BLaER1 (cell line): ENCODE results near the gene GALNT10.

Experiments
- H3K27ac ChIP-seq: shearing (Covaris generic); formaldehyde crosslinking; 2 replicates; pipeline ENCODE4 v1.8.1; 2022
- H3K27me3 ChIP-seq: shearing (Covaris generic); formaldehyde crosslinking; 2 replicates; pipeline ENCODE4 v1.8.1; 2022
- H3K36me3 ChIP-seq: shearing (Covaris generic); formaldehyde crosslinking; 2 replicates; pipeline ENCODE4 v1.8.1; 2022
- H3K4me1 ChIP-seq: shearing (Covaris generic); formaldehyde crosslinking; 2 replicates; pipeline ENCODE4 v1.8.1; 2022
- H3K4me2 ChIP-seq: shearing (Covaris generic); formaldehyde crosslinking; 2 replicates; pipeline ENCODE4 v1.8.1; 2022
- H3K4me3 ChIP-seq: shearing (Covaris generic); formaldehyde crosslinking; 2 replicates; pipeline ENCODE4 v1.8.1; 2022
- H3K9ac ChIP-seq: shearing (Covaris generic); formaldehyde crosslinking; 2 replicates; pipeline ENCODE4 v1.8.1; 2022
- H3K9me3 ChIP-seq: shearing (Covaris generic); formaldehyde crosslinking; 2 replicates; pipeline ENCODE4 v1.8.1; 2022
- H4K20me1 ChIP-seq: shearing (Covaris generic); formaldehyde crosslinking; 2 replicates; pipeline ENCODE4 v1.8.1; 2022
- Cebpa-rat ChIP-seq: shearing (Covaris generic); IDR thresholded peaks from 2 replicates; pipeline ENCODE4 v1.8.1; 2022

The GALNT10 gene

DNA sequence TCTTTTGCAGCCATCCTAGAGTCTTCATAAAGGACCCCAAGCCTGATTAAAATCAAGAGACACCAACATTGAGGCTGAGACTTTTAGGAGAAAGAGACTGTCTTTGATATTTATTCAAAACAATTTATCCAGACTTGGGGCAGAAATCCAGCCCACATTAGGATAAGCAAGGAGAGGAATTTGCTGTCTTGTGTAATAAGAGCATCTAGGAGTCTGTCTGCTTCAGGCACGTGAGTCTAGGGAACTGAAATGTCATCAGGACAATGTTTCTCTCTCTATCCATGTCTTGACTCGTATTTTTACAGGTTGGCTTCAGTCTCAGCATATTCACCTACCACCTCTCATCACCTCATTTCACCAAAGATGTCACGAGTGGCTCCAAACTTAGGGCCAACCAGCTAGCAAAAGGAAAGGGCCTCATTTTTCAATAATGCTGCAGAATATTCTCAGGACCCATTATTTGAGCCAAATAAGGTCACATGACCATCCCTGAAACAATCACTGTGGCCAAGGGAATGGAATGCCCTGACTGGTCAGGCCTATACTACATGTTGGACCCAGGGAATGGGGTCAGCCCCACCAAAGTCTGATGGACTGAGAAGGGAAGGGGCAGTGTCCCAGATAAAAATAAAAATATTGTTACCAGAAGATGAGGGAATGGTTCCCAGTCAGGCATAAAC is 184.9 kb downstream of the GALNT10 start:
- Histone ChIP-seq H3K27ac (no peak overlapping the region), H3K4me1 (peaks cover 9% of the 10 kb centered on the region; the same call in 1 of the 2 replicates), H3K36me3 (peaks cover 18% of the 10 kb centered on the region; the same call in 1 of the 2 replicates), H3K9ac (no peak overlapping the region), H3K27me3 (no peaks in the 10 kb centered on the region), H3K4me3 (no peak overlapping the region), H3K4me2 (no peak overlapping the region), H4K20me1 (no peaks in the 10 kb centered on the region), H3K9me3 (no peaks in the 10 kb centered on the region)
- no peak for TF ChIP-seq Cebpa-rat

DNA sequence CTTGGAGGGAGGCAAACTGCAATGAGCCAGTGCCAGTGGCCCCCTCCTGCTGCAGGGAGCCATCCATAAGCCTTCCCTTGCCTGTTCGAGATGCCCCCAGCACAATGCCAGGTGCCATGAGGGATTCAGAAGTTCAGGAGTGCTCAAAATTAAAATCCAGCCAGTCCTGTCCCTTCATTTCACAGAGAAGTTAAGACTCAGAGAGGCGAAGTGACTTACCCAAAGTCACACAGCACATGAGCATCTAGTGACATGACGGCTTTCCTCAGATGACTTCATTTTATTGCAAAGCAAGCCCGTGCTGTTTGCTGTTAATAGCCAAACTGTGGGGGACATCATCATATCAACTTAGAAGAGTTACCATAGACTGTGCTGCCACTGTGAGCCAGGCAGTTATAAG is 185.9 kb downstream of the GALNT10 start:
- peaks cover 18% of the 10 kb centered on the region; the same call in 1 of the 2 replicates for H3K36me3 ChIP-seq
- no peaks in the 10 kb centered on the region for H3K9me3 ChIP-seq
- H3K4me1 ChIP-seq, result peaks cover 9% of the 10 kb centered on the region; the same call in 1 of the 2 replicates
- H3K27me3 ChIP-seq, result no peaks in the 10 kb centered on the region
- H3K4me2 ChIP-seq, result no peak overlapping the region
- H3K9ac ChIP-seq, result no peak overlapping the region
- H4K20me1 ChIP-seq, result no peaks in the 10 kb centered on the region
- TF ChIP-seq Cebpa-rat, result no peak
- no peak overlapping the region for H3K4me3 ChIP-seq
- H3K27ac ChIP-seq, result no peak overlapping the region

DNA sequence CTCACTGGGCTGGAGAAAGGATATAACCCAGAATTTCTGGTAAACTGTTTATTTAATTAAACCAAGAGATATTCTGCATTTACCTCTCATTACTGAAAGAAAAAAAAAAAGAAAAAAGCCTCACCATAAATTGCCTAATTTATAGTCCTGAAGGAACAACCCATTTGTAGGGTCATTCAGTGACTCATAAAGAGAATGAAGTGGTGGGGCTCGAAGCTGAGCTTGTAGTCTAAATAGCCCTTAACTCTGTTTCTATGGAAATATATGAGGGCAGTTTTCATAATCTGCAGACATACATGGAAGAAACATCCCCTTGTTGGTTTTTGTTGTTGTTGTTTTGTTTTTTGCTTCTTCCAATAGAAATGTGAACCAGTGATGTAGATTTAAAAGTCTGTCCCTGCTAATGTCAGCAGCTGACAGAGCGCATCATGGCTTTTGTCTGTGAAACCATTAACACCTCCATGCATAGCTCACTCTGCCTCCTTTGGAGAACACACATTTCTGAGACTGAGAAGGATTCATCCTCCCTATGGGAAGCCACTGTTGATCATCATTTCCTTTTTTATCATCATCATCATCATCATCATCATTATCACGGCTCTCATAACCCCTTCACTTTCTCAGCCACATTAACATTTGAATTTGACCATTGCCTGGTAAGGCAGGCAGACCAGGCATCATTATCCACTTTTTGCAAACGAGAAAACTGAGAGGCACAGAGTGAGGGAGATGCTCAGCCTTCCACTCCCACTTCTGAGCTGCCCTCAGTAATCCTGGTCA is 187.4 kb downstream of the GALNT10 start:
- Histone ChIP-seq H3K27ac (no peak overlapping the region), H3K4me2 (no peak overlapping the region), H3K36me3 (peaks cover 25% of the 10 kb centered on the region; the same call in 1 of the 2 replicates), H4K20me1 (no peaks in the 10 kb centered on the region), H3K9me3 (no peaks in the 10 kb centered on the region), H3K27me3 (no peaks in the 10 kb centered on the region), H3K4me1 (peaks cover 9% of the 10 kb centered on the region; the same call in 1 of the 2 replicates), H3K4me3 (no peak overlapping the region), H3K9ac (no peak overlapping the region)
- no peak for TF ChIP-seq Cebpa-rat

DNA sequence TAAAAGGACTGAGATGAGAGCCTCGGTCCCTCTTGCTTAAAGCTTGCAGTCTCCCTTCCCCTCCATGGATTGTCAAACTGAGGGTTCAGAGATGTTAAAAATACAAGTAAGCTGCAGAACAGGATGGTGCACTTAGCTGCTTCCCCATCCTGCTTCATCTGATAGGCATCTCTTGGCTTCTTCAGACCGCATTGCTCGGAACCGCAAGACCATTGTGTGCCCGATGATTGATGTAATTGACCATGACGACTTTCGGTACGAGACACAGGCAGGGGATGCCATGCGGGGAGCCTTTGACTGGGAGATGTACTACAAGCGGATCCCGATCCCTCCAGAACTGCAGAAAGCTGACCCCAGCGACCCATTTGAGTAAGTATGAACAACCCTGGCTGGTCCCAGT is 189.7 kb downstream of the GALNT10 start:
- H3K27ac ChIP-seq, result no peak overlapping the region
- no peak for TF ChIP-seq Cebpa-rat
- no peak overlapping the region for H3K4me3 ChIP-seq
- H3K4me2 ChIP-seq, result peak overlapping the region; percentile 19
- H3K27me3 ChIP-seq, result no peaks in the 10 kb centered on the region
- peaks cover 32% of the 10 kb centered on the region for H3K36me3 ChIP-seq
- H3K4me1 ChIP-seq, result peaks cover 20% of the 10 kb centered on the region
- no peak overlapping the region for H3K9ac ChIP-seq
- peaks cover 11% of the 10 kb centered on the region for H3K9me3 ChIP-seq
- H4K20me1 ChIP-seq, result no peaks in the 10 kb centered on the region

DNA sequence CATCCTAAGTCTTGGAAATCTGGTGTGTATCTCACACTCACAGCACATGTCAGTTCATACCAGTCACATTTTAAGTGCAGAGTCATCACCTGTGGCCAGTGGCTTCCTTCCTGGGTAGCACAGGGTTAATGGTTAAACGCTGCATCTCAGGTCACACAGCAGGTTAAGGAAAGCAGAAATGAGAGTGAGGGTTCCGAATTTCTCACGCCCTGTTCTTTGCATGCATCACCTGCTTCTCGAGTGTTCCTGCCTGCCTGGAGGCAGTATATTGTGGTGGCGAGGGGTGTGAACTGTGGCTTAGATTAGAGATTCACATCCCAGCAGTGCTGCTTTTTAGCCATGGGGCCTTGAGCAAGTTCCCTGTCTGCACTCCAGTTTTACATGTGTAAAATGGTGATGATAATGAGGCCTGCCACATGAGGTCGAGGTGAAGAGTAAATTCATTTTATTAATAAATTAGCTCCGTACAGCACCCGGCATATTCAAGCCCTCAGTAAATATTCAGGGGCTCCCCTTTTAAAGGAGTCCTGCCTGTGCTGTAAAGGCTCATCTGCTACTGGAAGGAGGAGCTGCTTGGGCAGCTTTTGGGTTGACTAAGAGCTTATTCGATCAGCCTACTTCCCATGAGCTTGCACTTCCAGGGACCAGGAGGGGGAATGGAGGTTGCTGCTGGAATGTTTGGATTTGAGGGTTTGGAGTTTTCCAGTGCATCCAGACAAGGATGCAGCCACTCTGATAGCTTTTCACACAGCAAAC is 194.1 kb downstream of the GALNT10 start:
- H4K20me1 ChIP-seq, result no peaks in the 10 kb centered on the region
- H3K9me3 ChIP-seq, result peaks cover 11% of the 10 kb centered on the region
- H3K36me3 ChIP-seq, result peaks cover 13% of the 10 kb centered on the region
- TF ChIP-seq Cebpa-rat, result no peak
- H3K27ac ChIP-seq, result no peak overlapping the region
- H3K9ac ChIP-seq, result no peak overlapping the region
- H3K27me3 ChIP-seq, result no peaks in the 10 kb centered on the region
- peak overlapping the region; percentile 57 for H3K4me2 ChIP-seq
- peaks cover 21% of the 10 kb centered on the region for H3K4me1 ChIP-seq
- H3K4me3 ChIP-seq, result no peak overlapping the region

DNA sequence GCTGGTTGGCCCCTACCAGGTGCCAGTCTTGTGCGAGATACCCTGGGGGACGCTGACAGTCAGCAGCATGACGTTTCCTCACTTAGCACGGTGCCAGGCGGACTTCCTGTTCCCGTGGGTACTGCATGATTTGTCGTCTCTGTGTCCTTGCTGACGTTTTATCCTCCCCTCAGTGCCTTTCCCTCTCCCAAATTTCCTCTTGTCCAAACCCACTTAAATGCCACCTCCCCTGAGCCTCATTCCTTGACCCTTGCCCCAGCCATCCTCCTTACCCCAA is 194.6 kb downstream of the GALNT10 start:
- Histone ChIP-seq H3K9me3 (peaks cover 11% of the 10 kb centered on the region), H3K9ac (no peak overlapping the region), H3K4me1 (peaks cover 16% of the 10 kb centered on the region), H4K20me1 (no peaks in the 10 kb centered on the region), H3K36me3 (peaks cover 13% of the 10 kb centered on the region), H3K27me3 (no peaks in the 10 kb centered on the region), H3K4me2 (peak overlapping the region; percentile 57), H3K27ac (no peak overlapping the region), H3K4me3 (no peak overlapping the region)
- no peak for TF ChIP-seq Cebpa-rat

DNA sequence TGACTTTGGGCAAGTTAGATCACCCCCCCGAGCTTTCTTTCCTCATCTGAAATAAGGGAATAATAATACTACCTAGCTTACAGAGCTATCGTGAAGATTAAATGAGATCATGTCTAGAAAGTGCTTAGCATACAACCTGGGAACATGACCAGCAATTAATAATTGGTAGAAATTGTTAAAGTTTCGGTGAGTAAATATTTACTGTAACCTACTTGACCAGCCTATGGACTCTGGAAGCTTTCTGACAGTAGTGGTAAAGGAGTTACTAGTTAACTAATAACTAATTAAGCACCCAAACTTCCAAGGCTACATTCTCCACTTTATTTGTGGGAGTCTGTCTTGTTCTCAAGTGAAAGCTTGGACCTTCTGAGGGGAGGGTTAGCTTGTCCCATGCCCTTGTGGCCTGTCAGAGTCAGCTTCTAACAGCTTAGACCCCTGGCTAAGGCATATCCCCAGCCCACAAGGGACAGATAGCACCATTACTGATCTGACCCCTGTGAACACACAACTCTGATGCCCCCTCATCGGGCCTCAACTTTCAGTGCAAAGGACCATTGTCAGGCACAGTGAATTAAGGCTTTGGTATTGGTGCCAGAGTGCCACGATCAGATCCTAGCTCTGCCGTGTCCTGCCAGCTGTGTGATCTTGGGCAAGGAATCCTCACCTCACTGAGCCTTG is 196.6 kb downstream of the GALNT10 start:
- Histone ChIP-seq H3K27ac (no peak overlapping the region), H4K20me1 (no peaks in the 10 kb centered on the region), H3K27me3 (no peaks in the 10 kb centered on the region), H3K4me3 (no peak overlapping the region), H3K9me3 (peaks cover 11% of the 10 kb centered on the region), H3K9ac (no peak overlapping the region), H3K4me1 (peaks cover 13% of the 10 kb centered on the region), H3K4me2 (no peak overlapping the region), H3K36me3 (peaks cover 15% of the 10 kb centered on the region)
- no peak for TF ChIP-seq Cebpa-rat

DNA sequence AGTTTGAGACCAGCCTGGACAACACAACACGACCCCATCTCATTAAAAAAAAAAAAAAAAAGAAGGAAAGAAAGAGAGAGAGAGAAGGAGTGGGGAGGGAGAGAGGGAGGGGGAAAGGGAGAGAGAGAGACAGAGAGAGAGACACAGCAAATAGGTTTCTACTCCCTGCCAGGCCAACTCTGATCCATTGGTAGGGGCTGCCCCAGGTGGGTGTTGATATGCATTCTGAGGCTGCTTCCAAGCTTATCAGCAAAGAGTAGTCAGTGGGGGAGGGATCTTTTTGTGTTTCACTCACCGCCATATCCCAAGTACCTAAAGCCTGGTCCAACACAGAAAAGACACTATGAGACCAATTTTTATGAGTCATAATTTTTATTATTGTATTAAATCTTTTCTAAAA is 198.3 kb downstream of the GALNT10 start:
- peaks cover 5% of the 10 kb centered on the region; the same call in 1 of the 2 replicates for H3K36me3 ChIP-seq
- H3K4me2 ChIP-seq, result no peak overlapping the region
- no peak overlapping the region for H3K27ac ChIP-seq
- H3K9me3 ChIP-seq, result peaks cover 3% of the 10 kb centered on the region
- H3K27me3 ChIP-seq, result no peaks in the 10 kb centered on the region
- no peaks in the 10 kb centered on the region for H4K20me1 ChIP-seq
- H3K4me1 ChIP-seq, result peaks cover 13% of the 10 kb centered on the region
- TF ChIP-seq Cebpa-rat, result no peak
- no peak overlapping the region for H3K9ac ChIP-seq
- H3K4me3 ChIP-seq, result no peak overlapping the region

DNA sequence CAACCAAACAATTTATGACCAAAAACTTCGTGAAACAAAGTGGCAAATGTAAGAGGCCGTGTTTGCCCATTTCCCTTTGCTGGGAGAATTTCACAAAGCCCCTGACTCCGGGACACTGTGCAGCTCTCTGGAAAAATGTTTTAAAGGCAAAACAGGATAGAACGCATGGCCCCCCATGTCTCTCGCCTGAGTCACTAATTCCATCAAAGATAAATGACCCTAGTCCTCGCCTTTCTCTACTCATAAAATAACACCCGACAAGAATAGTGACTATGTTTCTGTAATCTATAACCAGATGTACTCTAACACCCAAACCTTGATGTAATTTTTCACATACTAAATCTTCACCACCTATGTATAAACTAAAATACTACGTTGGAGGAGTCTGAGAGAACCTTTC is 199.6 kb downstream of the GALNT10 start:
- no peak overlapping the region for H3K4me2 ChIP-seq
- H3K9me3 ChIP-seq, result no peaks in the 10 kb centered on the region
- no peak overlapping the region for H3K9ac ChIP-seq
- H3K36me3 ChIP-seq, result peaks cover 5% of the 10 kb centered on the region; the same call in 1 of the 2 replicates
- no peaks in the 10 kb centered on the region for H4K20me1 ChIP-seq
- no peak overlapping the region for H3K27ac ChIP-seq
- H3K4me1 ChIP-seq, result peaks cover 4% of the 10 kb centered on the region
- H3K27me3 ChIP-seq, result no peaks in the 10 kb centered on the region
- no peak for TF ChIP-seq Cebpa-rat
- H3K4me3 ChIP-seq, result no peak overlapping the region
